Gastrocnemius medialis (tissue), 4 donors: ENCODE results near the gene PDE6G. TPM values are rescaled to one million over a fixed set of nuclear protein-coding genes. Genes with fewer than 3 reads are reported as not detected.
"Not testable (repeated sequence)": the region's sequence is repeated elsewhere in the genome, so short reads cannot be mapped to it uniquely, and the experiment has no call there.

Experiments used
- ATAC-seq, 2 donors: fragments of 150-250 bp; one replicate each; pipeline ENCODE4 v1.9.1; 2016
- DNase-seq, 2 donors: peaks; one replicate each; pipeline ENCODE4 v3.0.0-alpha.2; 2019
- H3K27ac ChIP-seq, 4 donors: fragments of 200-600 bp; sonication (generic); 1 replicate in 1 of 4; 2 replicates in 3 of 4; pipeline ENCODE4 v1.5.1; 2016 to 2018; ENCODE audit warnings: mild to moderate bottlenecking in 2 of 4, moderate library complexity in 1 of 4
- H3K27me3 ChIP-seq, 3 donors: fragments of 200-600 bp; sonication (generic) in 2 of 3; 1 replicate in 1 of 3; 2 replicates in 2 of 3; pipeline versions ENCODE4 v1.5.1 to v1.6.0; 2016 to 2019; ENCODE audit warnings: mild to moderate bottlenecking in 1 of 3, moderate library complexity in 1 of 3
- H3K36me3 ChIP-seq, 2 donors: fragments of 200-600 bp; sonication (generic) in 1 of 2; one replicate each; pipeline ENCODE4 v1.5.1; 2017 to 2018
- H3K4me1 ChIP-seq, 2 donors: fragments of 200-600 bp; sonication (generic) in 1 of 2; one replicate each; pipeline ENCODE4 v1.5.1; 2016 to 2017; ENCODE audit warnings: mild to moderate bottlenecking in 2 of 2
- H3K4me3 ChIP-seq, 4 donors: fragments of 200-600 bp; sonication (generic) in 3 of 4; 1 replicate in 1 of 4; 2 replicates in 3 of 4; pipeline ENCODE4 v1.5.1; 2016 to 2019; ENCODE audit warnings: mild to moderate bottlenecking in 2 of 4
- H3K9me3 ChIP-seq, 3 donors: fragments of 200-600 bp; sonication (generic) in 2 of 3; 1 replicate in 1 of 3; 2 replicates in 2 of 3; pipeline ENCODE4 v1.5.1; 2016 to 2019
- CTCF ChIP-seq, 5 experiments: fragments of 450-650 bp in 3 of 5; fragments of 200-600 bp in 2 of 5; sonication (generic) in 2 of 5; IDR thresholded peaks in 4 of 5; conservative IDR thresholded peaks in 1 of 5; 1 replicate in 4 of 5; 2 replicates in 1 of 5; pipeline ENCODE4 v1.5.1; 2016 to 2019; ENCODE audit warnings: antibody characterized with exemption in 5 of 5, mild to moderate bottlenecking in 3 of 5, moderate library complexity in 3 of 5
- POLR2A ChIP-seq, 2 donors: fragments of 450-650 bp; IDR thresholded peaks; one replicate each; pipeline ENCODE4 v1.6.1; 2017; ENCODE audit warnings: antibody characterized with exemption in 2 of 2, mild to moderate bottlenecking in 2 of 2, moderate library complexity in 2 of 2
- in situ Hi-C, 4 donors: fragments of 200-750 bp; cut with MboI; loops; one replicate each; pipeline versions ENCODE4 v1.15.0 to v1.8.0; 2017; ENCODE audit warnings: low sequenced_read_pairs in 4 of 4
- intact Hi-C: fragments of 100-400 bp; cut with DNase I; formaldehyde crosslinking; loops from one replicate; pipeline ENCODE4 v1.15.1; 2023; ENCODE audit warnings: low total_unique reads
- total RNA-seq, 4 donors: library from RNA; depleted of rRNA; stranded (reverse); fragments of >200 nt; gene quantifications; one replicate each; pipeline versions ENCODE4 v1.1.0 to v1.2.3, GENCODE V29; 2016

PDE6G gene
- total RNA-seq, 4 donors from 2014 or later, result not detected

- Histone ChIP-seq H3K27me3 (no peaks in the 10 kb centered on the region), H3K27ac (peak overlapping the region; percentile 58 to 78 (median 74)), H3K36me3 (peaks cover 0 to 46% of the 10 kb centered on the region in 2 donors), H3K4me1 (peaks cover 24 to 31% of the 10 kb centered on the region in 2 donors), H3K9me3 (no peaks in the 10 kb centered on the region), H3K4me3 (no peak overlapping the region)
- intact Hi-C loops, result no loop called here
- DNase-seq (peak in 1 of 2 donors; percentile 38), ATAC-seq (peak; percentile 56 to 72)
- TF ChIP-seq POLR2A (IDR thresholded peaks at IDR 0.05) (no peak), CTCF (IDR thresholded peaks at IDR 0.05 in 4 of 5, conservative IDR thresholded peaks at IDR 0.05 in 1 of 5) (no peak)
- in situ Hi-C loops, result no loop called here
Measured at GRCh38 chr17:81630274-81630673, 26.1 kb downstream of the PDE6G start.

DNA sequence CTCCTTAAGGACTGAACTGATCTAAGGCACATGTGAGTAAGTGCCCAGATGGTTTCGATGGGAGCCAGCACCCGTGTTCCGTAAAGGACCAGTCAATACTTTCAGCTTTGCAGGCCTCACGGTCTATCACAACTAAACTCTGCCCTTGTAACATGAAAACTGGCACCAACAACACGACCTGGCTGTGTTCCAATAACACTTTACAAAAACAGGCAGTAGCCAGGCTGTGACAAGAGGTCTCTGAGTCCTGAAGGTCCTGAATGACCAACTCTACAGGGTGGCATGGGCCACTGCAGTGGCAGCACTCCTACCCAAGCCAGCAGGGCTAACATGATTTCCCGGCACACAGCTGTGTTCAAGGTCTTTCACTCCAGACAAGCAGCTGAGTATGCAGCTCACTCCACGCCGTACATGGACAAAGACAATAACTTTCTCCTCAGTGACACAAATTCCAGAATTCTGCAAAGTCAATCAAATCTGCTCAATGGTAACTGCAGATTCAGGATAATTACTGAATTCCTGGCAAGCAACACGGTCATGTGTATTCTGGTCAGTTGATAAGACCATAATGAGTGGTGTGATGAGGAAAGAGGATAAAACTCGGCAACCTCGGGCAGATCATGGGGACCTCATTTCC, 34.7 kb downstream of the PDE6G start:
- intact Hi-C loops (no loop called here), in situ Hi-C loops (loop anchor here in 1 of 4 donors (25.0 kb wide), 1 partner anchor 359 kb away; no protein-coding TSS in a partner anchor)
- Histone ChIP-seq H3K9me3 (no peaks in the 10 kb centered on the region), H3K4me1 (no peaks in the 10 kb centered on the region), H3K4me3 (no peak overlapping the region), H3K27ac (peak overlapping the region in 2 of 4 donors; percentile 20 to 25), H3K36me3 (peaks cover 0 to 72% of the 10 kb centered on the region in 2 donors), H3K27me3 (no peaks in the 10 kb centered on the region)
- no peak for TF ChIP-seq POLR2A (IDR thresholded peaks at IDR 0.05)
- no peak for TF ChIP-seq CTCF (IDR thresholded peaks at IDR 0.05 in 4 of 5, conservative IDR thresholded peaks at IDR 0.05 in 1 of 5)
- ATAC-seq (peak; percentile 11 to 23), DNase-seq (no peak)

DNA sequence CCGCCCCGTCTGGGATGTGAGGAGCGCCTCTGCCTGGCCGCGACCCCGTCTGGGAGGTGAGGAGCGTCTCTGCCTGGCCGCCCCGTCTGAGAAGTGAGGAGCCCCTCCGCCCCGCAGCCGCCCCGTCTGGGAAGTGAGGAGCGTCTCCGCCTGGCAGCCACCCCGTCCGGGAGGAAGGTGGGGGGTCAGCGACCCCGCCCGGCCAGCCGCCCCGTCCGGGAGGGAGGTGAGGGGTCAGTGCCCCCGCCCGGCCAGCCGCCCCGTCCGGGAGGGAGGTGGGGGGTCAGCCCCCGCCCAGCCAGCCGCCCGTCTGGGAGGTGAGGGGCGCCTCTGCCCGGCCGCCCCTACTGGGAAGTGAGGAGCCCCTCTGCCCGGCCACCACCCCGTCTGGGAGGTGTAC, 38.0 kb downstream of the PDE6G start:
- in situ Hi-C loops, result loop anchor here in 1 of 4 donors (25.0 kb wide), 1 partner anchor 356 kb away; no protein-coding TSS in a partner anchor
- DNase-seq, intact Hi-C loops, H3K4me3 ChIP-seq, H3K27me3 ChIP-seq, H3K27ac ChIP-seq, H3K9me3 ChIP-seq, ATAC-seq: not testable (repeated sequence)
- Histone ChIP-seq H3K4me1 (peaks cover 18 to 22% of the 10 kb centered on the region in 2 donors), H3K36me3 (peaks cover 0 to 57% of the 10 kb centered on the region in 2 donors)

DNA sequence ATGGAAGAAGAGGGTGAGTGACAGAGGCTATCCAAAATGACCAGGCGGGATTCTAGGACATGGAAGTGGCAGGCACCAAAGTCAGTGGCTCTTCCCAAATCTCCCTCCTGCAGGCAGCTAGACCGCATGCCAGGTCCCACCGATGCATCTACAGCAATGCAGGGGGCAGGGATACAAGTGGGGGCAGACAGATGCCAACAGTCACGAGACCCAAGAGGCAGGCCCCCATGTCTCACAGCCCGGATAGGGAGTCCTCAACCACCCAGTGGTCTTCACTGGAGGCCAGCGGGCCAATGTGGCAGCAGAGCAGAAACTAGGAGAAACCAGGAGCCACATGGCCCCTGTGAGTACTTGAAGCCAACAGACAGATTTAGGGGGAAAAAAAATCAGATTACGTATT, 39.5 kb downstream of the PDE6G start:
- ATAC-seq, result no peak
- H3K27ac ChIP-seq, result no peak overlapping the region
- H3K27me3 ChIP-seq, result no peaks in the 10 kb centered on the region
- H3K9me3 ChIP-seq, result no peaks in the 10 kb centered on the region
- no peak for DNase-seq
- intact Hi-C loops, result no loop called here
- peaks cover 18 to 24% of the 10 kb centered on the region in 2 donors for H3K4me1 ChIP-seq
- H3K36me3 ChIP-seq, result peaks cover 0 to 57% of the 10 kb centered on the region in 2 donors
- no peak overlapping the region for H3K4me3 ChIP-seq
- TF ChIP-seq POLR2A (IDR thresholded peaks at IDR 0.05) (no peak), CTCF (IDR thresholded peaks at IDR 0.05 in 4 of 5, conservative IDR thresholded peaks at IDR 0.05 in 1 of 5) (no peak)
- in situ Hi-C loops, result loop anchor here in 1 of 4 donors (25.0 kb wide), 1 partner anchor 355 kb away; no protein-coding TSS in a partner anchor

DNA sequence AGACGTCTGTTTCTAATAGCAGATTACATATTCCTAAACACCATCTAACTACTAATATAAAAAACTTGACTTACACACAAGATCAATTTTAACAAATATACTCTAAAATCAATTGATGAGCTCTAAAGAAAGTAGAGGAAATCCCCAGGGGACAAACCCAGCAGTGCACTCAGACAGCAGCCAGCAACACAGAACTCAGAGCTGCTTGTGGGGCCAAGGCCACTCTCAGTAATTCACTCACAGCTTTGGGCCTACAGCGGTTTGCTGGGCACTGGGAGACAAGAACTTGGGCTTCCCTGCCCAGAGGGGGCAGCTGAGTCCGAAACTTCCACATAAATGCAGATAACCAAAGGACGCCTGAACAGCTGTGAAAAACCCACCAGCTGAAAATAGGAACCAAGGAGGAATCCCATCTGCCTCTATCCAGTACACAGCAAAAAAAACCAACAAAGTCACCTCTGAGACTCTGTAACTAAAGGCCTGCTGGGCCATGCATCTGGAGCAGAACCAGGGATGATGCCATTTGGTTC, 40.9 kb downstream of the PDE6G start:
- DNase-seq, result no peak
- Histone ChIP-seq H3K4me1 (peaks cover 18 to 24% of the 10 kb centered on the region in 2 donors), H3K27ac (peak overlapping the region in 2 of 4 donors; percentile 72 to 81), H3K4me3 (no peak overlapping the region), H3K9me3 (no peaks in the 10 kb centered on the region), H3K36me3 (peaks cover 0 to 53% of the 10 kb centered on the region in 2 donors), H3K27me3 (no peaks in the 10 kb centered on the region)
- TF ChIP-seq CTCF (IDR thresholded peaks at IDR 0.05 in 4 of 5, conservative IDR thresholded peaks at IDR 0.05 in 1 of 5) (no peak), POLR2A (IDR thresholded peaks at IDR 0.05) (no peak)
- ATAC-seq, result no peak
- intact Hi-C loops (no loop called here), in situ Hi-C loops (loop anchor here in 1 of 4 donors (25.0 kb wide), 1 partner anchor 353 kb away; no protein-coding TSS in a partner anchor)
